GM23338 (cell line): ENCODE results near the gene DUSP10.

ENCODE experiments used
- CREB1 ChIP-seq: fragments of 250-450 bp; sonication (Bioruptor Pico); IDR thresholded peaks from 2 replicates; pipeline ENCODE4 v1.5.0; 2020; ENCODE audit warnings: low read depth, mild to moderate bottlenecking, moderate library complexity
- CTCF ChIP-seq, 2 experiments: fragments of 200-600 bp in 1 of 2; sonication (generic) in 1 of 2; conservative IDR thresholded peaks; 2 replicates each; pipeline versions ENCODE4 v1.5.1 to v1.6.1; 2016 to 2017; ENCODE audit warnings: antibody characterized with exemption in 2 of 2, low read depth in 2 of 2, mild to moderate bottlenecking in 2 of 2, moderate library complexity in 1 of 2
- ETS1 ChIP-seq: IDR thresholded peaks from 2 replicates; pipeline ENCODE4 v1.6.1; 2016; ENCODE audit warnings: antibody characterized with exemption
- EZH2 ChIP-seq: fragments of 200-600 bp; sonication (generic); IDR thresholded peaks from one replicate; pipeline ENCODE4 v1.8.0; 2017; ENCODE audit warnings: antibody characterized with exemption, mild to moderate bottlenecking, low read depth; ENCODE audit not compliant: unreplicated experiment
- EZH2phosphoT487 ChIP-seq: fragments of 200-600 bp; sonication (generic); IDR thresholded peaks from one replicate; pipeline ENCODE4 v1.8.1; 2018; ENCODE audit warnings: antibody characterized with exemption; ENCODE audit not compliant: unreplicated experiment
- JUNB ChIP-seq: IDR thresholded peaks from one replicate; pipeline ENCODE4 v1.6.1; 2016; ENCODE audit warnings: antibody characterized with exemption; ENCODE audit not compliant: unreplicated experiment
- POLR2AphosphoS5 ChIP-seq: IDR thresholded peaks from 2 replicates; pipeline ENCODE4 v1.6.1; 2016; ENCODE audit warnings: antibody characterized with exemption, low read depth
- REST ChIP-seq: IDR thresholded peaks from one replicate; pipeline ENCODE4 v1.6.1; 2018; ENCODE audit warnings: antibody characterized with exemption; ENCODE audit not compliant: unreplicated experiment
- STAT1 ChIP-seq: IDR thresholded peaks from one replicate; pipeline ENCODE4 v1.6.1; 2016; ENCODE audit warnings: antibody characterized with exemption; ENCODE audit not compliant: unreplicated experiment
- ZNF114 ChIP-seq: fragments of 250-450 bp; sonication (Bioruptor Pico); IDR thresholded peaks from 2 replicates; pipeline ENCODE4 v1.5.0; 2020; ENCODE audit warnings: mild to moderate bottlenecking, moderate library complexity
- ZNF462 ChIP-seq: fragments of 250-450 bp; sonication (Bioruptor Pico); IDR thresholded peaks from 2 replicates; pipeline ENCODE4 v1.5.0; 2020; ENCODE audit warnings: mild to moderate bottlenecking, moderate library complexity

- TF ChIP-seq CTCF (conservative IDR thresholded peaks at IDR 0.05; ENCODE audit: low read depth in 2 of 2) (no peak), REST (no peak), EZH2 (no peak), POLR2AphosphoS5 (no peak), ZNF114 (CRISPR knock-in tag) (no peak), ZNF462 (no peak), ETS1 (no peak), STAT1 (no peak), EZH2phosphoT487 (no peak), CREB1 (no peak), JUNB (no peak)
These were observed 40.6 kb upstream of the DUSP10 start for GRCh38 chr1:221782477-221782876.
